ENCODE data around the gene TAS1R1. TPM values are rescaled to one million over a fixed set of nuclear protein-coding genes. Genes with fewer than 3 reads are reported as not detected.

TAS1R1 gene
- total RNA-seq, 1 donor from 2014 or later: not detected

- no peaks in the 10 kb centered on the region for H3K27me3 ChIP-seq
- H3K36me3 ChIP-seq: no peaks in the 10 kb centered on the region
- no peak for DNase-seq (ENCODE audit: extremely low spot score in 2 of 2)
- no peaks in the 10 kb centered on the region for H3K9me3 ChIP-seq
- intact Hi-C loops (cut with DNase I): no loop called here
- H3K27ac ChIP-seq: no peak overlapping the region
- TF ChIP-seq POLR2A (IDR thresholded peaks at IDR 0.05) (no peak), POLR2AphosphoS5 (IDR thresholded peaks at IDR 0.05; ENCODE audit: insufficient read depth in 1 of 2, low read depth in 1 of 2) (no peak), CTCF (IDR thresholded peaks at IDR 0.05) (no peak)
- H3K4me1 ChIP-seq: peaks cover 35% of the 10 kb centered on the region
- no peak overlapping the region for H3K4me3 ChIP-seq
These were observed 22.9 kb downstream of the TAS1R1 start for GRCh38 chr1:6577831-6578525.

- TF ChIP-seq POLR2AphosphoS5 (IDR thresholded peaks at IDR 0.05; ENCODE audit: insufficient read depth in 1 of 2, low read depth in 1 of 2): no peak
- no peaks in the 10 kb centered on the region for H3K9me3 ChIP-seq
- peak overlapping the region; percentile 89 for H3K27ac ChIP-seq
- peak overlapping the region; percentile 73 to 95 for H3K4me3 ChIP-seq
- H3K27me3 ChIP-seq: no peaks in the 10 kb centered on the region
- intact Hi-C loops (cut with DNase I): no loop called here
- H3K36me3 ChIP-seq: no peaks in the 10 kb centered on the region
- peaks cover 35% of the 10 kb centered on the region for H3K4me1 ChIP-seq
- no peak for DNase-seq (ENCODE audit: extremely low spot score in 2 of 2)
These were observed 23.7 kb downstream of the TAS1R1 start for GRCh38 chr1:6578624-6579373.

- DNase-seq (ENCODE audit: extremely low spot score in 2 of 2): peak; percentile 98 to 99
- Histone ChIP-seq H3K36me3 (no peaks in the 10 kb centered on the region), H3K9me3 (no peaks in the 10 kb centered on the region), H3K4me1 (peaks cover 35% of the 10 kb centered on the region), H3K4me3 (peak within 1 kb of the TSS; percentile 73 to 95), H3K27ac (peak within 1 kb of the TSS; percentile 89), H3K27me3 (no peaks in the 10 kb centered on the region)
- intact Hi-C loops (cut with DNase I): no loop called here
- no peak for TF ChIP-seq CTCF (IDR thresholded peaks at IDR 0.05)
- TF ChIP-seq POLR2A (IDR thresholded peaks at IDR 0.05): peak; percentile 66 to 95
- TF ChIP-seq POLR2AphosphoS5 (IDR thresholded peaks at IDR 0.05; ENCODE audit: insufficient read depth in 1 of 2, low read depth in 1 of 2): peak; percentile 98 to 99
These were observed 24.4 kb downstream of the TAS1R1 start, which contains the start of gene ZBTB48 for GRCh38 chr1:6579374-6580118. TSS of gene ZBTB48 (plus strand) at chr1:6579994. CDS start at chr1:6580610, 616 bp downstream.

GRCh38 chr1:6580119-6580592 is 25.0 kb downstream of the TAS1R1 start:
- Histone ChIP-seq H3K36me3 (no peaks in the 10 kb centered on the region), H3K4me1 (peaks cover 39% of the 10 kb centered on the region), H3K27me3 (no peaks in the 10 kb centered on the region), H3K9me3 (no peaks in the 10 kb centered on the region), H3K4me3 (peak overlapping the region; percentile 73 to 95), H3K27ac (peak overlapping the region; percentile 89)
- intact Hi-C loops (cut with DNase I): no loop called here
- no peak for TF ChIP-seq POLR2AphosphoS5 (IDR thresholded peaks at IDR 0.05; ENCODE audit: insufficient read depth in 1 of 2, low read depth in 1 of 2)
- no peak for TF ChIP-seq POLR2A (IDR thresholded peaks at IDR 0.05)
- TF ChIP-seq CTCF (IDR thresholded peaks at IDR 0.05): no peak
- DNase-seq (ENCODE audit: extremely low spot score in 2 of 2): no peak
